ENCODE measurements around the gene TUG1.

TUG1 gene

DNA sequence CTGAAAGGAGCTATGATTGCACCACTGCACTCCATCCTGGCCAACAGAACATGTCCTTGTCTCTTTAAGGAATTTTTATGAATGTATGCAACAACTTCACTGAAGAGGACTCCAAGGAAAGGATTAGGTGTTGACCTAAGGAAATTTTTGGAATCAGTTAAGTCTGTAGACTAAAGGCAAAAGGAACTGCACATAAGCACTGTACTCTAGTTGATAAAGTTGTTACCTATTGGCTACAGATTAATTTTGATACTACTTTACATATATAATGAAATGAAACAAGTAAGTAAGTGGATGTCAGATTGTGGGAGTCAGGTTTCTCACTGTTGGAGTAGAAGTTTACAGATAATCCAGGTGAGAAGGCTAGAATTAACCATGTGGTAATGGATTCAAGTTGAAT, 36.5 kb downstream of the TUG1 start:
- no peak for DNase-seq

DNA sequence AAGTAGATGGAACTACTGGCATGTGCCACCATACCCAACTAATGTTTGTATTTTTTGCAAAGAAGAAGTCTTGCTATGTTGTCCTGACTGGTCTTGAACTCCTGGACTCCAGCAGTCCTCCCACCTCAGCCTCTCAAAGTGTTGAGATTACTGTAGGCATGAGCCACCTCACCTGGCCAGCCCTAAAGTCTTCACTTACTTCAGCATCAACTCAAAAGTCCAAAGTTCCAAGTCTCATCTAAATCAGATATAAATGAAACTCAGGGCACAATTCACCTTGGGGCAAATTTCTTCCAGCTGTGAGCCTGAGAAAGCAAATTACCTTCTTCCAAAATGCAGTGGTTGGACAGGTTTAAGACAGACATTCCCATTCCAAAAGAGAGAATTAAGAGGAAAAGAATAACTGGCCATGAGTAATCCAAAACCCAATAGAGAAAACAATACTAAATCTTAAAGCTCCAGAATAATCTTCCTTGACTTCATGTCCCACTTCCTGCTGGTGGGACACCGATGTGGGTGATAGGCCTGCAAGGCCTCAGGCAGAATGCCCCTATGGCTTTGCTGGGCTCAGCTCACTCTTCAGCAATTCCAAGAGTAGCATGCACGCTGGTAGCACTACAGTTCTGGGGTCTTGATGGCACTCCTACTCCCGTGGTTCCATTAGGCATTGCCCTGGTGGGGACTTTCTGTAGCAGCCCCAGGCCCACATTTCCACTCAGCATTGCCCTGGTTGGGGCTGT, 50.3 kb downstream of the TUG1 start:
- DNase-seq: no peak

DNA sequence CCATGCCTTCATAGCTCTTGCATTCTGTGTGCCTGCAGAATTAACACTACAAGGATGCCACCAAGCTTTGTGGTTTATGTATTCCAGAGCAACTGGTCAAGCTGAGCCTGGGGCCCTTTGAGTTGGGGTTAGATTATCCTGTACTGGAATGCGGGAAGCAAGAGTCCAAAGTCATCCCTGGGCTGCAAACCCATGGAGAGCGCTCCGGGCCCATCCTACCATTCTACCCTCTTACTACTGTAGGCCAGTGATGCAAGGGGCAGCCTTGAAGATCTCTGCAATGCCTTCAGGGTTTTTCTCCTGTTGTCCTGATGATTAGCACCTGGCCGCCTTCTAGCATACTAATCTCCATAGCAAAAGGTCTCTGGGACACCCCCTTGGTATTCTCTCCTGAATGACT, 51.3 kb downstream of the TUG1 start:
- DNase-seq: no peak

GRCh38 chr22:31022516-31022915, 53.5 kb downstream of the TUG1 start:
- no peak for DNase-seq

Measured in right forelimb (tissue), 1 donor.